GM06990 (cell line): ENCODE data around the gene PHLDA1.

ENCODE experiments used
- DNase-seq: peaks from one replicate; pipeline ENCODE4 v3.0.0-alpha.2; 2011; ENCODE audit not compliant: insufficient read length; ENCODE audit errors: extremely low read depth
- H3K27me3 ChIP-seq: replicated peaks from 2 replicates; pipeline ENCODE4 v1.6.0; 2011; ENCODE audit warnings: low read length; ENCODE audit not compliant: control insufficient read depth, insufficient read depth
- H3K36me3 ChIP-seq: 2 replicates; pipeline ENCODE4 v1.5.1; 2011; ENCODE audit warnings: low read length; ENCODE audit not compliant: control insufficient read depth, insufficient read depth
- H3K4me3 ChIP-seq: replicated peaks from 2 replicates; pipeline ENCODE4 v1.5.1; 2011; ENCODE audit warnings: low read depth, mild to moderate bottlenecking, control low read depth, low read length
- CTCF ChIP-seq: IDR thresholded peaks from 2 replicates; pipeline ENCODE4 v1.5.1; 2011; ENCODE audit warnings: low read length, control low read depth, mild to moderate bottlenecking, inconsistent platforms; ENCODE audit not compliant: insufficient read depth, poor library complexity, severe bottlenecking

The PHLDA1 gene

DNA sequence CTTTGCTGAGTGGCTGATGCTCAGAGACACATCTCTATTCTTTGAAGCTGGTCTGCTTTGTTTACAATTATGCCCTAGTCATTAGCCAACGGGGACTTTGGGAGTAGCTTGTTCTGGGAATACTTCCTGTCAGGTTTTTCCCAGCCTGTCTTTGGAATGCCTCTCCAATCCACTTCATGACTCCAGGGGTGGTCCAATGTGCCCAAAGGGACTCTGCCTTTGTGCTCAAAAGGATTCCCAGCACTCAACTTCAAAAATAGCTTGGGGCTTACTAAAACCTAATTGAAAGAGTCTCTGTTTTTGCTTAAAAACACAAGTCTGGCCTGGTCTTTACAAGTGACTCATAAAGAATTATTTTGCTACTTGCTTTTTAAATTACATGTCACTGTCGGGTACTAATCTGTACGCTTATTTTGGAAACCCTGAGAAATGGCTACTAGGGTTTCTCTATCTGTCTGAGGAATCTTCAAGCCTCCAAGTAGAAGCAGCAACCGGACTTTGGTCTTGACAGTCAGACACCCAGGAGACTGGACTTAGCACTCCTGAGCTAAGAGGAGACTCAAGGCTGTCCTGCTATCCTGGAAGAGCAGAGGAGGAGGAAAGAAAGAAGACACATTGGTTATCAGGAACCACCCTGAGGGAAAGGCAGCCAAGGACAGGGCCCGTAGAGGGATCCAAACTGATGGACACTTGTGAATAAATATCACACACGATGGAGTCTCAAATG lies 20.7 kb downstream of the PHLDA1 start:
- Histone ChIP-seq H3K36me3 (no peaks in the 10 kb centered on the region), H3K4me3 (no peak overlapping the region), H3K27me3 (no peaks in the 10 kb centered on the region)
- no peak for TF ChIP-seq CTCF
- DNase-seq: no peak

DNA sequence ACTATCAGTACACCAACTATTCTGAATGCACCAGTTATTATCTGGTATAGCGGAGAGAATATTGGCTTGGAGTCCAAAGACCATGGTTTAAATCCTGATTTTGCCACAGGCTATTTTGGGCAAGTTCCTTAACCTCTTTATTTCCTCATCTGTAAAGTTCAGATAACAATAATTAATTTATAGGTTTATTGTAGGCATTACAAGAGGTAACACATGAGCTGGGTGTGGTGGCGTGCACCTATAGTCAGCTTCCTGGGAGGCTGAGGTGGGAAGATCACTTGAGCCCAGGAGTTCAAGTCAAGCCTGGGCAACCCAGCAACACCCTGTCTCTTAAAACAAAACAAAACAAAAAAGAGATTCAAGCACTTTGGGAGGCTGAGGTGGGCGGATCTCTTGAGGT lies 23.1 kb downstream of the PHLDA1 start:
- TF ChIP-seq CTCF: no peak
- no peak overlapping the region for H3K4me3 ChIP-seq
- no peak for DNase-seq
- no peaks in the 10 kb centered on the region for H3K27me3 ChIP-seq
- H3K36me3 ChIP-seq: no peaks in the 10 kb centered on the region

DNA sequence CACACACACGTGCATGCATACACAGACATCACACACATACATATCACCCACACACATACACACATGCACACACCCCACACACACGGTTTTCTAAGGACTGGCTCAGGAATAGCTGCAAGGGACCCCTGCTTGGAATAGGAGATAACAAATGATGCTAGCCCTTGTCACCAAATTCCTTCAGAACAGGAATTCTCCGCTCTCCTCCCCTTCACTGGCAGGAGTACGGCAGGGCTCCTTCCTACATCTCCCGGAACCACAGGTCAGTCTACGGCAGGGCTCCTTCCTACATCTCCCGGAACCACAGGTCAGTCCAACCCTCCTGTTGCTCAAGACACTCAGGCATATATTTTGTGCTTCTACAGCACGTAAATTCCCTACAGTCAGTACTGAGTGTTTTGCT lies 23.9 kb downstream of the PHLDA1 start:
- DNase-seq: no peak
- TF ChIP-seq CTCF: no peak
- Histone ChIP-seq H3K27me3 (no peaks in the 10 kb centered on the region), H3K4me3 (no peak overlapping the region), H3K36me3 (no peaks in the 10 kb centered on the region)

- TF ChIP-seq CTCF: no peak
- no peak for DNase-seq
- no peaks in the 10 kb centered on the region for H3K36me3 ChIP-seq
- H3K27me3 ChIP-seq: no peaks in the 10 kb centered on the region
- H3K4me3 ChIP-seq: no peak overlapping the region
Observed at GRCh38 chr12:76006028-76006925, 25.3 kb downstream of the PHLDA1 start.

GRCh38 chr12:76003355-76003638 lies 28.3 kb downstream of the PHLDA1 start:
- TF ChIP-seq CTCF: no peak
- Histone ChIP-seq H3K27me3 (no peaks in the 10 kb centered on the region), H3K4me3 (no peak overlapping the region), H3K36me3 (no peaks in the 10 kb centered on the region)
- DNase-seq: no peak
